Endothelial cell of umbilical vein (primary cell): Measurements from ENCODE around the gene SERINC2. TPM values are rescaled to one million over a fixed set of nuclear protein-coding genes. Genes with fewer than 3 reads are reported as not detected.

Experiments
- BruUV-seq: library from RNA; stranded (reverse); fragments of 400-500 nt; replicated peaks from 2 replicates; lab custom pipeline; 2021; lab: Mats Ljungman, UMichigan
- CTCF ChIA-PET: fragments of 300-600, 350-600 bp; sonication (Branson Sonifier 250); formaldehyde crosslinking; loops from one replicate; lab custom pipeline; 2021; ENCODE audit warnings: antibody characterized with exemption, inconsistent platforms; lab: Charles Lee
- POLR2A ChIA-PET: fragments of 300-600, 350-600 bp; sonication (Branson Sonifier 250); formaldehyde crosslinking; loops from one replicate; lab custom pipeline; 2021; ENCODE audit warnings: antibody characterized with exemption, inconsistent platforms; lab: Charles Lee
- DNase-seq: peaks from one replicate; pipeline ENCODE4 v3.0.0-alpha.2; 2011; ENCODE audit warnings: low read depth, low spot score
- FAIRE-seq: peaks from 2 replicates; lab custom pipeline; 2011; peaks lifted over from hg19 to GRCh38; lab: Jason Lieb, UNC
- H2AFZ ChIP-seq: 2 replicates; pipeline ENCODE4 v1.6.0; 2012; ENCODE audit warnings: low read depth, low read length, control low read depth, inconsistent platforms
- H3K27ac ChIP-seq: 2 replicates; pipeline ENCODE4 v1.5.1; 2011; ENCODE audit warnings: low read depth, mild to moderate bottlenecking, control low read depth, low read length, moderate library complexity; ENCODE audit not compliant: insufficient read depth
- H3K27me3 ChIP-seq, 2 experiments: 2 replicates each; pipeline versions ENCODE4 v1.6.0 to v1.6.1; 2011; ENCODE audit warnings: low read length in 2 of 2, mixed read lengths in 1 of 2; ENCODE audit not compliant: control insufficient read depth in 2 of 2, insufficient read depth in 2 of 2
- H3K36me3 ChIP-seq, 2 experiments: 2 replicates in 1 of 2; 3 replicates in 1 of 2; pipeline ENCODE4 v1.5.1; 2011; ENCODE audit warnings: low read length in 2 of 2, mild to moderate bottlenecking in 1 of 2, moderate library complexity in 1 of 2; ENCODE audit not compliant: control insufficient read depth in 2 of 2, insufficient read depth in 2 of 2; ENCODE audit errors: extremely low read depth in 1 of 2
- H3K4me1 ChIP-seq: 3 replicates; pipeline ENCODE4 v1.5.1; 2011; ENCODE audit warnings: mild to moderate bottlenecking, low read length; ENCODE audit not compliant: control insufficient read depth, insufficient read depth; ENCODE audit errors: extremely low read depth
- H3K4me2 ChIP-seq: 2 replicates; pipeline ENCODE4 v1.6.1; 2011; ENCODE audit warnings: low read length, control low read depth, mixed read lengths; ENCODE audit not compliant: insufficient read depth
- H3K4me3 ChIP-seq, 3 experiments: fragments of 200-600 bp in 1 of 3; sonication (generic), shearing (Covaris generic) in 1 of 3; replicated peaks in 1 of 3; 2 replicates each; pipeline ENCODE4 v1.5.1; 2011 to 2016; ENCODE audit warnings: control low read depth in 3 of 3, low read length in 3 of 3, mild to moderate bottlenecking in 2 of 3, inconsistent platforms in 1 of 3, low read depth in 1 of 3, moderate library complexity in 1 of 3; ENCODE audit not compliant: insufficient read depth in 1 of 3
- H3K79me2 ChIP-seq: 2 replicates; pipeline ENCODE4 v1.6.0; 2012; ENCODE audit warnings: low read length, inconsistent platforms; ENCODE audit not compliant: control insufficient read depth, insufficient read depth
- H3K9ac ChIP-seq: replicated peaks from 2 replicates; pipeline ENCODE3; 2011; ENCODE audit warnings: low read length, control low read depth; ENCODE audit not compliant: insufficient read depth; ENCODE audit errors: extremely low read depth
- H3K9me1 ChIP-seq: replicated peaks from 3 replicates; pipeline ENCODE4 v1.6.0; 2011; ENCODE audit warnings: mild to moderate bottlenecking, low read length; ENCODE audit not compliant: control insufficient read depth, insufficient read depth; ENCODE audit errors: extremely low read depth
- H3K9me3 ChIP-seq: replicated peaks from 2 replicates; pipeline ENCODE4 v1.5.1; 2012; ENCODE audit warnings: low read length, inconsistent platforms; ENCODE audit not compliant: control insufficient read depth, insufficient read depth
- H4K20me1 ChIP-seq: replicated peaks from 2 replicates; pipeline ENCODE3; 2011; ENCODE audit warnings: mild to moderate bottlenecking, low read length; ENCODE audit not compliant: control insufficient read depth, insufficient read depth; ENCODE audit errors: extremely low read depth
- EZH2 ChIP-seq: IDR thresholded peaks from 2 replicates; pipeline ENCODE4 v1.6.1; 2012; ENCODE audit warnings: borderline replicate concordance, low read depth, mild to moderate bottlenecking, moderate library complexity, low read length, inconsistent platforms; ENCODE audit not compliant: severe bottlenecking
- FOS ChIP-seq: IDR thresholded peaks from 2 replicates; pipeline ENCODE4 v1.6.1; 2011; ENCODE audit warnings: mild to moderate bottlenecking, low read length, moderate library complexity, borderline replicate concordance; ENCODE audit not compliant: insufficient read depth
- GATA2 ChIP-seq: IDR thresholded peaks from 2 replicates; pipeline ENCODE4 v1.7.0; 2011; ENCODE audit warnings: low read depth, mild to moderate bottlenecking, moderate library complexity, mixed read lengths, low read length; ENCODE audit not compliant: insufficient read length, insufficient read depth
- JUN ChIP-seq: IDR thresholded peaks from 2 replicates; pipeline ENCODE4 v1.6.1; 2011; ENCODE audit warnings: borderline replicate concordance, low read depth; ENCODE audit not compliant: insufficient read length, insufficient read depth
- POLR2A ChIP-seq: IDR thresholded peaks from 2 replicates; pipeline ENCODE4 v1.6.1; 2012; ENCODE audit warnings: low read depth, mild to moderate bottlenecking, control low read depth, low read length
- POLR2AphosphoS5 ChIP-seq: IDR thresholded peaks from 2 replicates; pipeline ENCODE4 v1.6.1; 2012; ENCODE audit warnings: low read depth, mild to moderate bottlenecking, control low read depth, low read length, moderate library complexity; ENCODE audit not compliant: insufficient read depth
- dilution Hi-C: fragments of 300-500 bp; cut with MboI; formaldehyde crosslinking; loops from one replicate; pipeline ENCODE4 v1.15.0; 2019; ENCODE audit warnings: low sequenced_read_pairs; ENCODE audit not compliant: extremely low pct_ligation_motif_present
- intact Hi-C: fragments of 100-400 bp; cut with micrococcal nuclease; formaldehyde crosslinking; loops from one replicate; pipeline ENCODE4 v1.10.0; 2022
- polyA plus RNA-seq, 4 experiments: library from polyadenylated mRNA; depleted of rRNA in 3 of 4; stranded (reverse) in 3 of 4; unstranded in 1 of 4; fragments of >200 nt; gene quantifications; 2 replicates each; pipeline versions ENCODE4 v1.2.1 to v1.2.3, GENCODE V29; 2011 to 2012; ENCODE audit warnings: missing spikeins in 1 of 4
- total RNA-seq: library from RNA; stranded (reverse); gene quantifications from 2 replicates; pipeline ENCODE4 v1.2.3, GENCODE V29; 2021
- TF ChIP-seq, protein P1 (sequence below), 2 donors: IDR thresholded peaks; 1 replicate in 1 of 2; 2 replicates in 1 of 2; pipeline ENCODE4 v1.5.1; 2011; ENCODE audit warnings: low read length in 2 of 2, mild to moderate bottlenecking in 2 of 2, moderate library complexity in 2 of 2, control low read depth in 1 of 2, inconsistent platforms in 1 of 2, low read depth in 1 of 2; ENCODE audit not compliant: insufficient read depth in 1 of 2; ENCODE audit errors: extremely low read depth in 1 of 2

SERINC2 gene
- total and polyA plus RNA-seq, 2 donors (not counting 3 experiments of a cell fraction or from before 2014, with no cell fraction given), result 19.4 to 34.6 TPM

DNA sequence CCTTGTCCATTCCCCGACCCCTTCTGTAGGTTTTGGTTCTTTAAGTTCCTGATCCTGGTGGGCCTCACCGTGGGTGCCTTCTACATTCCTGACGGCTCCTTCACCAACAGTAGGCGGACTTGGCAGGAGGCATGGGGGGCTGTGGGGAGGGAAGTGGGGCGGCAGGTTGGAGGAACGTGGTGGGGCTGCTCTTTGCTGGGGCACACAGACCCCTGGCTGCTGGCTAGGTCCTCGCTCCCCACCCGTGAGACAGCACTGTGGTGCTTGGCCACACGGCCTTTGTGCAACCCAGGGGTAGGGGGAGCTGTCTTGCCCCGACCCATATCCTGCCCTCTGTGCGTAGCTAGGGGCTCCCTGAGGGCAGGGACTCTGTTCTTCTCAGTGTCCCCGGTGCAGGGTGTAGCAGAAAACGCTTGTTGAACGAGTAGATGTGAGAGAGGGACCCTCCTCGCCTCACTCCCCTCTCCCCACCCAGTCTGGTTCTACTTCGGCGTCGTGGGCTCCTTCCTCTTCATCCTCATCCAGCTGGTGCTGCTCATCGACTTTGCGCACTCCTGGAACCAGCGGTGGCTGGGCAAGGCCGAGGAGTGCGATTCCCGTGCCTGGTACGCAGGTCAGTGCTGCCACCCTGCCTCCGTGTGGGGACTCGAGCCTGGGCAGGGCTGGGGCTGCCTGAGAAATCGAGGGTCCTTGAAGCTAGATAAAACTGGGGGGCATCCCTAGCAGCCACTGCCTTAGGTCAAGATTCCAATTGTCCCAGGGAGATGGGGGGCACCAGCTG, 12.5 kb downstream of the SERINC2 start:
- H3K4me2 ChIP-seq, result no peak overlapping the region
- TF ChIP-seq POLR2AphosphoS5 (no peak), GATA2 (no peak), FOS (no peak), JUN (no peak), EZH2 (no peak), POLR2A (no peak)
- TF ChIP-seq, protein P1, sequence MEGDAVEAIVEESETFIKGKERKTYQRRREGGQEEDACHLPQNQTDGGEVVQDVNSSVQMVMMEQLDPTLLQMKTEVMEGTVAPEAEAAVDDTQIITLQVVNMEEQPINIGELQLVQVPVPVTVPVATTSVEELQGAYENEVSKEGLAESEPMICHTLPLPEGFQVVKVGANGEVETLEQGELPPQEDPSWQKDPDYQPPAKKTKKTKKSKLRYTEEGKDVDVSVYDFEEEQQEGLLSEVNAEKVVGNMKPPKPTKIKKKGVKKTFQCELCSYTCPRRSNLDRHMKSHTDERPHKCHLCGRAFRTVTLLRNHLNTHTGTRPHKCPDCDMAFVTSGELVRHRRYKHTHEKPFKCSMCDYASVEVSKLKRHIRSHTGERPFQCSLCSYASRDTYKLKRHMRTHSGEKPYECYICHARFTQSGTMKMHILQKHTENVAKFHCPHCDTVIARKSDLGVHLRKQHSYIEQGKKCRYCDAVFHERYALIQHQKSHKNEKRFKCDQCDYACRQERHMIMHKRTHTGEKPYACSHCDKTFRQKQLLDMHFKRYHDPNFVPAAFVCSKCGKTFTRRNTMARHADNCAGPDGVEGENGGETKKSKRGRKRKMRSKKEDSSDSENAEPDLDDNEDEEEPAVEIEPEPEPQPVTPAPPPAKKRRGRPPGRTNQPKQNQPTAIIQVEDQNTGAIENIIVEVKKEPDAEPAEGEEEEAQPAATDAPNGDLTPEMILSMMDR (IDR thresholded peaks at IDR 0.05; ENCODE audit: extremely low read depth in 1 of 2, insufficient read depth in 1 of 2, low read depth in 1 of 2, low read length in 2 of 2), result no peak
- no peaks in the 10 kb centered on the region for H3K9me1 ChIP-seq
- no peaks in the 10 kb centered on the region for H3K9me3 ChIP-seq
- no peaks in the 10 kb centered on the region for H3K27me3 ChIP-seq
- dilution Hi-C loops, result no loop called here
- no peak overlapping the region for H2AFZ ChIP-seq
- DNase-seq (no peak), FAIRE-seq (no peak)
- BruUV-seq, result no TSS peak
- no peak overlapping the region for H3K27ac ChIP-seq
- H3K9ac ChIP-seq, result no peak overlapping the region
- intact Hi-C loops, result no loop called here
- ChIA-PET CTCF (interaction anchor here (2.1 to 17.5 kb wide), 3 partner anchors 29 to 242 kb away, joined by 5 to 236 read pairs (median 121); no protein-coding TSS in a partner anchor), POLR2A (no interaction called here)
- no peak overlapping the region for H3K4me3 ChIP-seq
- peaks cover 4% of the 10 kb centered on the region for H3K4me1 ChIP-seq
- no peaks in the 10 kb centered on the region for H3K79me2 ChIP-seq
- no peaks in the 10 kb centered on the region for H4K20me1 ChIP-seq
- no peaks in the 10 kb centered on the region for H3K36me3 ChIP-seq
